Astrocyte of the cerebellum (primary cell): ENCODE results near the gene ST8SIA6.

Experiments
- DNase-seq: peaks from one replicate; pipeline ENCODE4 v3.0.0-alpha.2; 2011; ENCODE audit warnings: low read depth
- H3K4me3 ChIP-seq: 2 replicates; pipeline ENCODE4 v1.5.1; 2011; ENCODE audit warnings: mild to moderate bottlenecking, low read depth, low read length, moderate library complexity
- in situ Hi-C: cut with HindIII; loops from 2 replicates; pipeline ENCODE4 v1.10.0; 2017; ENCODE audit warnings: low sequenced_read_pairs
- TF ChIP-seq, protein P1 (sequence below): IDR thresholded peaks from 2 replicates; pipeline ENCODE4 v1.5.1; 2012; ENCODE audit warnings: low read length, low read depth, moderate library complexity, mild to moderate bottlenecking; ENCODE audit errors: missing control alignments

Gene ST8SIA6

GRCh38 chr10:17286562-17287550 is 167.5 kb downstream of the ST8SIA6 start:
- TF ChIP-seq, protein P1, sequence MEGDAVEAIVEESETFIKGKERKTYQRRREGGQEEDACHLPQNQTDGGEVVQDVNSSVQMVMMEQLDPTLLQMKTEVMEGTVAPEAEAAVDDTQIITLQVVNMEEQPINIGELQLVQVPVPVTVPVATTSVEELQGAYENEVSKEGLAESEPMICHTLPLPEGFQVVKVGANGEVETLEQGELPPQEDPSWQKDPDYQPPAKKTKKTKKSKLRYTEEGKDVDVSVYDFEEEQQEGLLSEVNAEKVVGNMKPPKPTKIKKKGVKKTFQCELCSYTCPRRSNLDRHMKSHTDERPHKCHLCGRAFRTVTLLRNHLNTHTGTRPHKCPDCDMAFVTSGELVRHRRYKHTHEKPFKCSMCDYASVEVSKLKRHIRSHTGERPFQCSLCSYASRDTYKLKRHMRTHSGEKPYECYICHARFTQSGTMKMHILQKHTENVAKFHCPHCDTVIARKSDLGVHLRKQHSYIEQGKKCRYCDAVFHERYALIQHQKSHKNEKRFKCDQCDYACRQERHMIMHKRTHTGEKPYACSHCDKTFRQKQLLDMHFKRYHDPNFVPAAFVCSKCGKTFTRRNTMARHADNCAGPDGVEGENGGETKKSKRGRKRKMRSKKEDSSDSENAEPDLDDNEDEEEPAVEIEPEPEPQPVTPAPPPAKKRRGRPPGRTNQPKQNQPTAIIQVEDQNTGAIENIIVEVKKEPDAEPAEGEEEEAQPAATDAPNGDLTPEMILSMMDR: no peak
- H3K4me3 ChIP-seq: no peak overlapping the region
- no peak for DNase-seq
- in situ Hi-C loops: loop anchor here (25.0 kb wide), 1 partner anchor 300 kb away; no protein-coding TSS in a partner anchor

DNA sequence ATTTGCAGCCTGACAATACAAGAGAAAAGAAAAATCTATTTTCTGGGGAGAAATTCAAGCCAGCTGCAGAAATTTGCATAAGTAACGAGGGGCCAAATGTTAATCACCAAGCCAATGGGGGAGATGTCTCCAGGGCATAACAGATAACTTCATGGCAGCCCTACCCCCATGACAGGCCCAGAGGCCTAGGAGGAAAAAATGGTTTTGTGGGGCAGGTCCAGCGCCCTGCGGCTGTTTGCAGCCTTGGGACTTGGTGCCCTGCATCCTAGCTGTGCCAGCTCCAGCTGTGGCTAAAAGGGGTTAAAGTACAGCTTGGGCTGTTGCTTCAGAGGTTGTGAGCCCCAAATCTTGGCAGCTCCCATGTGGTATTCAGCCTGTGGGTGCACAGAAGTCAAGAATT is 172.1 kb downstream of the ST8SIA6 start:
- TF ChIP-seq, protein P1: no peak
- DNase-seq: no peak
- in situ Hi-C loops: loop anchor here (25.0 kb wide), 1 partner anchor 305 kb away; no protein-coding TSS in a partner anchor
- no peak overlapping the region for H3K4me3 ChIP-seq

DNA sequence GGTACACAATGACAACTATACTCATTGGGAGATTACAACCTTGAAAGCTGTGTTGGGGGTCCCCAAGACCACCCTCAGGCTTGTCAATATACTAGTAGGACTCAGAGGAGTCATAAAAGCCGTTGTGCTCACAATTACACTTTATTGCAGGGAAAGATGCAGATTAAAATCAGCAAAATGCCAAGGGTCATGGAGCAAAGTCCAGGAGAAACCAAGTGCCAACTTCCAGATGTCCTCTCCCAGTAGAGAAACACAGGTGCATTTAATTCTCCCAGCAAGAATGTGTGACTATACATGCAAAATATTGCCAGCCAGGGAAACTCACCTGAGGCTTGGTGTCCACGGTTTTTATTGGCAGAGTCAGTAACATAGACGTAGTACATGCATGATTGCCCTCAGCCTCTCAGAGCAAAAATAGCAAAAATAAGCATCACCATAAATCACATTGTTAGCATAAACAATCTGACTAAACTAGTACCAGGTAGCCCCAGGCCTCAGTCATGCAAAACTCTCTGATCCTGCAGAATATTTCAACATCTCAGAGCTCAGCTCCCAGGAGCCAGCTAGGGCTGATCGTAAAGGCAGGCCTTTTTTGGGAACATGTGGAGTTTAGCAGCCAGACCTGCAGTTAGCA is 175.7 kb downstream of the ST8SIA6 start:
- TF ChIP-seq, protein P1: no peak
- in situ Hi-C loops: loop anchor here (25.0 kb wide), 1 partner anchor 309 kb away; no protein-coding TSS in a partner anchor
- H3K4me3 ChIP-seq: no peak overlapping the region
- no peak for DNase-seq

DNA sequence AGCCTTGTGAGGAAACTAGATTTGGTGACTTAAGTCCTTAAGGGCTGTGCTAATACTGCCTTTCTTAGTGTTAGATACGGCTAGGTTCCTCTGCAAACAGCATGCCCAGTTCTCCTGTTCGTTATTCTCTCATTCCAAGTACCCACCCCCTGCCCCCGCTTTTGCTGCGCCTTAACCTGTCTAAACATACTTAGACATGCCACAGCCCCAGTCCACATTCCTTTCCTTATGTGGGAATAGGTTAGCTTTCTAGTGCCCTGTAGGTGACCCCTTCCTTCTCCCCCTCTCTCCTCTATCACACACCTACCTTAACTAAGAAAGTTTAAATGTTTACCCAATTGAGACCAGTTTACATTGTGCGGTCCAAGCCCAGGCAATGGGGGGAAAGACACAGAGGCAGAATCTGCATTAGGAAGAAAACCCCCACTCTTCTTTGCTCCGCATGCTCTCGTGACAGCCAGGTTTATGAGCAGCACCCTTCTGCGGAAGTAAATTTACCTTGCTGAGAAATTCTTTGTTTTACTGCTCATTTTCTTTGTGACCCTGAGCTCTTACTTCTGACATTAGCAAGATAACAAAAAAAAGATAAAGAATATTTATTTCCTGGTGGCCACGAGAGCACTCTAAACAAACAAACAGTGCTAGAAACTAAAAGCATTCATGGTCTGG is 177.5 kb downstream of the ST8SIA6 start:
- in situ Hi-C loops: loop anchor here (25.0 kb wide), 1 partner anchor 310 kb away; no protein-coding TSS in a partner anchor
- TF ChIP-seq, protein P1: no peak
- no peak overlapping the region for H3K4me3 ChIP-seq
- DNase-seq: no peak

- in situ Hi-C loops: no loop called here
- no peak for DNase-seq
- TF ChIP-seq, protein P1: no peak
- H3K4me3 ChIP-seq: no peak overlapping the region
Measured at GRCh38 chr10:17273403-17273802, 181.0 kb downstream of the ST8SIA6 start.

GRCh38 chr10:17272648-17273047 is 181.7 kb downstream of the ST8SIA6 start:
- in situ Hi-C loops: no loop called here
- no peak overlapping the region for H3K4me3 ChIP-seq
- DNase-seq: no peak

More at GRCh38 chr10:17272648-17273047, 181.7 kb downstream of the ST8SIA6 start:
- TF ChIP-seq, protein P1: no peak
